NCI-H1694 treated with DMSO at 0.1 percent for 48 hours (cell line): ENCODE measurements around the gene ADRA2A.

ENCODE experiments used
- DNase-seq: peaks from one replicate; lab custom pipeline; 2025; lab: John Stamatoyannopoulos, UW

Gene ADRA2A

DNA sequence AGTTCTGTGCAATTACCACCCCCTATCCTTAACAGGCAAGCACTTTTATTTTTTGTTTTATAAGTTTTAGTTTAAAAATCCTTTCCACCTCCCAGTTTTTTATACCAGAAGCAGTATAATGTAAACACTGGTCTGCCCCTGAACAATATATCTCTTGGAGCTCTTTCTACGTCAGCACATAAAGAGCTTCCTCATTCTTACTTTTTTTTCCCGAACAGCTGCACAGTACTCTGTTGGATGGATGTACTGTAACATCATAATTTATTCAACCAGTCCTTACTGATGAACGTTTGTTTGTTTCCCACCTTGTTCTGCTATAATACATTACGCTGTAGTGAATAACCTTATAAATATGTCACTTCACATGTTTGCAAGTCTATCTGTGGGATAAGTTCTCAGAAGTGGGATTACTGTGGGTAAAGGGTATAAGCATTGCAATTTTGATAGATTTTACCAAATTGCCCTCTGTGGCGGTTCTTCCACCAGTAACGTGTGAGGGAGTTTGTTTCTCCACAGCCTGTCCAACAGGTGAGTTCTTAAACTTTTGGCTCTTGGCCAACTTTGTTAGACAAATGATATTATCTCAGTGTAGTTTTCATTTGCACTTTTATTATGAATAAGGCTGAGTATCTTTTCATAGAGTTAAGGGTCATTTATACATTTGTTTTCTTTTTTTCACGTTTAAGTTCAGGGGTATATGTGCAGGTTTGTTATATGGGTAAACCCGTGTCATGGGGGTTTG lies 32.8 kb downstream of the ADRA2A start:
- DNase-seq, result no peak

DNA sequence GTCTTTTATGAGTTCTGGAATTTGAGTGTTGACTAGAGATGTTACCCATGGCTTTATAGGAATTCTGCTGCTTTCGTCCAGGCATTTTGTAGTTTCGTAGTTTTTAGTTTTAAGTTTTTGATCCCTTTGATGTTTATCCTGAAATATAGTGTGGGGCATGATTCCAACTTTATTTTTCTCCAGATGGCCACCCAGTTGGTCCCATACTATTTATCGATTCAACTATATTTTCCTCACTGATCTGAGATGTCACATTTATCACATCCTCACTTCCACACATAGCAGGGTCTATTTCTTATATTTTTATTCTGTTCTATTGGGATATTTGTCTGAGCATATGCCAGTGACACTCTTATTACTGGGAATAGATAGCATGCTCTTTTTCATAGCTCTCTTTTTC lies 33.9 kb downstream of the ADRA2A start:
- no peak for DNase-seq

DNA sequence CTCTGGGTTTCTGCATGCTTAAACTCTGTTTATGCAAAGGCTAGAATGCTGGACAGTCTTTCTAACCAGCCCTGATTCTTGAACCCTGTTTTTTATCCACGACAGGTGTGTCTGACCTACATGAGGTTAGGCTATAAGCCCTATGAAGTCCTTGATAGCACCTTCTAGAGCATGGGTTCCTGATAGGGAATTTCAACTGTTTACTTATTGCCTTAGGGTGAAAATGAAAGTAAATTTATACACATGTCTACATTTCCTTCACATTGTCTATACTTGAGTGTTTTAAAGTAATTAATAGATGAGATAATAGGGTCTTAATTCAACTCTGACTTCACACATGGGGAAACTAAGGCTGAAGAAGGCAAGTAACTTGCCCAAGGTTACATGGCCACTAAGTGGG lies 35.5 kb downstream of the ADRA2A start:
- DNase-seq, result no peak

DNA sequence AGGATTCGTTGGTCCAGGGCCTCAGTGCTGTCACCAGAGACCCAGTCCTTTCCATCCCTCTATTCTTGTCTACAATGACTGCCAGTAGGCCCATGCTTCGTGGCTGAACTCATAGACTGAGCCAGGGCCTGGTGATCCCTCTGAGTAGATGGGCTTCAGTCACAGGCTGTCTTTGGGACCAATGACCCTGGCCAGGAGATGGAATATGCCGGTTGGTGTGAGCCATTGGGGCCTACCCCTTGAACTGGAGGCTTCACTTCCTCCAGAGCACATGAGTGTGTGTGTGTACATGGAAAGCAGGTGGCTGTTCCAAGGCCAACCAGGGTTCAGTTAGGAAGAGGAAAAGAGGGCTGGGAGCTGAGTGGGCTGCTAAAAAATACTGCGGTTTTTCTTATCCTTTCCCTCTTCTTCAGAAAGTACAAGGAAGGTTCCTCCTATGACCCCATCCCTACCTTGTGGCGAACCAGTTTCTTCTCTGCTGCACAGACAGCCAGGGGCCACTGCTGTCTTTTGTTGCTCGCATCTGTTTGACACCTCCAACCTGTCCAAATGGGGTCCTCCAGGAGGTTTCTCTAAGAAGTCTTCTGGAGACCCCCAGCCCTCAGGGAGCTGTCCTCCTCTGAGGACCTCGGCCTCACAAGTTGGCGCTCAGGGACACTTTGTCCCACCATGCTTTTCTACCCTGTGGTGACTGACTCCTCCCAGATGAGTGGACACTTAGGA lies 36.6 kb downstream of the ADRA2A start:
- DNase-seq, result no peak

DNA sequence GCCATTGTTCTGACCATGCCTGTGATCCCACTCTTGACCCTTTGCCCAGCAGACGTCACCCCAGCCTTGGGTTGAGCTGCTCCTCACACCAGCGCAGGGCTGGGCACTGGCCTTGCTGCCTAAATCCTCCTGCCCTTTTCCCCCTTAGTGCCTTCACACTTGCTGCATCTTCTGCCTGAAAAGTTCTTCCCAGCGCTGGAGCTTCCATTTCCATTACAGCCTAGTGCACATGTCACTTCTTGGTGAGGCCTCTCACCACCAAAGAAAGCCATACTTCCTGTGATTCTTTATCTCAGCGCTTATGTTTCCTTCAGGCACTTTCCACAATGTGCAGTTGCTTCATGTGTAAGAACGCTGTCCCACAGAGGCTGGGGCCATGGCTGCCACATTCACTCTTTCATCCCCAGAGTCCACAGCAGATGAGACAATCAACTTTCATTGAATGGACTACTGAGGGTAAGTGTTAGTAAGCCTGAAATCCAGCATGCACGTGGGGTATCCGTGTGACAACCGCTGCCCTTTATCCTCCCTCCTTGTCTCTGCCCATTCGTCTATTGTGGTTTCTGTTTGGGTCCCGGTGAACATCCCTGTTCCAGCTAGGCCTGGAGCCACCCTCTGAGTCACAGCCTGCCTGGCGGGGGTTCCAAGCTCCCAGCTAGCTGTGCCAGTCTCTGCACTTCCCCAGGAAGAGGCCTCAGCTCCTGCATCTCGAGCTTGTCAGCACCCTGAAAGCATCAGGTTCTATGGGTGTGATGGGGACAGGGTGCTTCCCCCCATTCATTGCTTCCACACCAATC lies 37.3 kb downstream of the ADRA2A start:
- DNase-seq, result no peak

DNA sequence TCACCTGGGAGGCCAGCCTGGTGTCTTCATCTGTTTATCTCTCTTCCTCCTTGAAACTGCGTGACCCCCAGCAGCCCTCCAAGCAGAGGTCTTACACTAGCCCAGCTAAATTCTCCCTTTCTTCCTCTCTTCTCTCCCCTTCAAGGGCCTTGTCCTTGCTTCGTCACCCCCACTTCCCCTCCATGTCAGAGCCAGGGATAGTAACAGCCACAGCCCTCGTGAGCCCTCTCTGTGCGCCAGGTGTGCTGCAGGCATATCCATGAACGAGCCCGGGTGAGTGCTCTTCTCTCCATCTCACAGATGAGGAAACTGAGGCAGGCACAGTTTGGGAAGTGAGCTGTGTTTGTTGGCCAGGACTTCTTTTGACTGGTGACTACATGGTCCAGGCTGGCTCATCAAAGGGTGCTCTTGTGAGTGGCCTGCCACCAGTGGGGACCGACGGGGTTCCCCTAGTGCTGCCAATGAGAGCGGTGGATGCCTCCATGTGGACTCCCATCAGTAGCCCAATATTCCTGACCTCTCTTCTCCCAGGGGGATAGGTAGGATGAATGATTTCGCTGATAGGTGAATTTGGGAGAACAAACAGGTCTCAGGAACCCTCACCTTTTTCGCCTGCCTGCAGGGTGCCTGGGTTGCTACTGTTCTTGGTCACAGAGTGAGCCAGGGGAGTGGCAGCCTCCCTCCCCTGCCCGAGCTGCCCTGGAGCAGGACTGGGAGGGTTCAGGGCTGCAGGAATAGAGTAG lies 38.1 kb downstream of the ADRA2A start:
- no peak for DNase-seq

DNA sequence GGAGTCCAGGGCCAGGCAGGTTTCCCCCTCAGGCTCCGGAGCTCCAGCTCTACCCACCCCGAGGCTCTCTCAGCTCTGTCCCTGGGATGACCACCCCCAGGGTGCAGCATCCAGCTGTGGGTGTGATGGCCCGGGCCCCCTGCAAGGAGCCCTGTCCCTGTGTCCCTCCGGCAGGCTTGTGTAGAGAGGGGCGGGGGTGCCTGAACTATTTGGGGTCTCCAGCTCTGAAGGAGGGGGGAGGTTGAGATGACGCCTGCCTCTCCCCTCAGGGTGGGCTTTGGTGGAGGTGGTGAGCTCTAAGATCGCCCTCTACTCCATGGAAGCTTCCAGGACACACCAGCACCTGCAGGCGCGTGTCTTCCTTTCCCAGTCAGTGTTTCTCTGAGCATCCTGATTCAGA lies 39.4 kb downstream of the ADRA2A start:
- DNase-seq, result no peak

DNA sequence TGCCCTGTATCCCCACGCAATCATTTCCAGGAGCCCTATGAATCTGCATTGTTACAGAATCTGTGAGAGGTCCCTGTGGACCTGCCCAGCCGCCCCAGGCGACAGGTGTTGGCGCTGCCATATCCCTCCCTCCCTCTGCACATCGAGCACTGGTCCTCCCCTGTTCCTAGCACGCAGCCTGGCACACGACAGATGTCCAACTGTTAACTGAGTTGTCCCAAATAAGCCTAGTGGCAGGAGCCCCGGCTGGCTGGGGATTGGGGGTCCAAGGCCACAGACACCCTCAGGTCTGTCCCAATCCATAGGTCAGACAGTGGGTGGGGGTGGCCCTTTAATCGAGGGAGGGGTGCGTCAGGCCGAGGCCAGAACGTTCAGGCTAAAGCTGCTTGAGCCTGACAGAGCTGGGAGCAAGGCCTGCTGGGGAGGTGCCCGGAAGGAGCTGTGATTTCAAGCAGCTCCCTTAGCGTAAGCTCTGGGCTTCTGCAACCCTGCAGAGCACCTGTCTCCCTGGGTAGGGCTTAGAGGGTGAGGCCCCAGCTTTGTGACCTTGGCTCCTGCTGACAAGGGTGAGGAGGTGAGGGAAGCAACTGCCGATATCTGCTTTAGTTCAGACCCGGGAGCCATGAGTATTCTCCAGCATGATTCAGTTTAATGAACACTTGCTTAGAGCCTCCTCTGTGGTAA lies 40.1 kb downstream of the ADRA2A start:
- no peak for DNase-seq

DNA sequence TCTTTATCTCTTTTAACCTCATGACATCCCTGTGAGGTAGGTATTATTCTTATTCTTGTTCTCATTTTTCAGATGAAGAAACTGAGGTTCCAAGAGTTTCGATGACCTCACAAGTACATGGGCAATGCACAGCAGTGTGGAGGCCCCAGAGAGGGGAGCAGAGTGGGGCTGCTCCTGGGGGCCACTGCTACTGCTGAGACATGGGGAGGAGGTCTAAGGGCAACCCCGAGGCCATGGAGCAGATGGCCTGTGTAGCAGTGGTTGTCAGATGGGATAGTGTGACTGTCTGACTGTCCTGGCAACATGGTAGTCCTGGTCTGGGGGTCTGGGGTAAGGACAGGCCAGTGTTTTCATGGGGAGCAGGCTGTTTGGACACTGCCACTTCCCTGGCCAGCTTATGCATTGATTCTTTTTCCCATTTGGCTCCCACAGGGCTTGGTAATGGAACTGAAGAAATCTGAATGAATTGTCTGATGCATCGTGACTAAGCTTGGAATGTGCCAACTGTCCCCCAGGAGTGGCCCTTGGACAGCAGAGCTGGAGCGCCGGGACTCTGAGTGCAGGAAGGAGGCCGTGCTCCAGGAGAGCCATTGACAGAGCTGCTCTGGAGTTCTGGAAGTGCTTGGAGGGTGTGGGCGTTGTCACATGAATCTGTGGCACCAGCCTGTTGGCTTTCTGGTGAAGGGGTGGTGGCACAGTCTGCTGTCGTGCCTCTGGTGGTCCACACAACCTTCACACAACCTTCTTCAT lies 40.9 kb downstream of the ADRA2A start:
- no peak for DNase-seq

DNA sequence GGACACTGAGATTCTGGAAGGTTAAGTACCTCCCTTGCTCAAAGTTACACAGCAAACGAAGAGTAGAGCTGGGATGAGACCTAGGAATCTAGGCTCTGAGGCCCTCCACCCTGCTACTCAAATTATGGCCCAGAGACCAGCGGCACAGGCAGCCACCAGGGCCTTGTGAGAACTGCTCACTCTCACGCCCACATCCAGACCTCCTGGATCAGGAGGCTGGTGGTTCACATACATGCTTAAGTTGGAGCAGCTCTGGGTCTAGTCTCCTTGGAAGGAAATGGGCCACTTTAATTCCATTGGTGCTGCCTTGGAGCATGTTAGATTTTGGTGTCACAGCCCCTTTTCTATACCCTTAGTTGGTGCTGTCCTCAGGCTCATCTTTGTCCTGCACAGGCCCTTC lies 41.9 kb downstream of the ADRA2A start:
- no peak for DNase-seq

DNA sequence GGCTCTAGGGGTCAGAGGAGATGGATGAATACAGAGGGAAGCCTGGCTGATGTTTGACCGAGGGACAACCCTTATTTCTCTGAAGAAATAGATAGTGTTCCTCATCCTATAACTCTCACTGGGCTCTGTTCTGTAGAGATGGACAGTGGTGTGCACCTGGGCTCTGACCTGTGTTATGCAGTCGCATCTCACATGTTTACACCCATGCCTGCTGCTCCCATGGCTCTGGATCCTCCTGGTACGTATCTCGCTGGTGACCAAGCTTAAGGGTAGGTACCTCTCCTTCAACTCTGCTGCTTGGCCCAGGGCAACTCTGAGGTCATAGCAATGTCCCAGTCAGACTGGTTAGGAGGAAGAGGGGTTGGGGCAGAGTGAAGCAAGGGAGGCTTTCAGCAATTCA lies 42.8 kb downstream of the ADRA2A start:
- DNase-seq, result no peak

DNA sequence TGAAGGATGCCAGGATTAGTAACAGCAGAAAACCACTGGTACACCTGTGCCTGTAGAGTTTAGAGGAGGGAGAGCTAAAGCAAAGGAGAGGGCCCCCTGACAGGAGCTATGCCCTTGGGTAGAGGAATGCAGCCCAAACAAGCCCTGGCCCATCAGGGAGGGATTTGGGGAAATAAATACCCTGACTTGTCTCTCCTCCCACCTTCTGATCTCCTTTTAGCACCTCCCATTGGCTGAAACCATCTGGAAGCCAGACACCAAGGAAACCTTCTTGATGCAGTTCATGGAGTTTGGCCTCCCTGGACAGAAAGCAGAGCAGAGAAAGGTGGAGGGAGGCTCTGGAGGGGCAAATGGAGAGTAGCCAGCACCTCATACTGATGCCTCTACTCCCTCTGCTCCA lies 45.3 kb downstream of the ADRA2A start:
- no peak for DNase-seq

DNA sequence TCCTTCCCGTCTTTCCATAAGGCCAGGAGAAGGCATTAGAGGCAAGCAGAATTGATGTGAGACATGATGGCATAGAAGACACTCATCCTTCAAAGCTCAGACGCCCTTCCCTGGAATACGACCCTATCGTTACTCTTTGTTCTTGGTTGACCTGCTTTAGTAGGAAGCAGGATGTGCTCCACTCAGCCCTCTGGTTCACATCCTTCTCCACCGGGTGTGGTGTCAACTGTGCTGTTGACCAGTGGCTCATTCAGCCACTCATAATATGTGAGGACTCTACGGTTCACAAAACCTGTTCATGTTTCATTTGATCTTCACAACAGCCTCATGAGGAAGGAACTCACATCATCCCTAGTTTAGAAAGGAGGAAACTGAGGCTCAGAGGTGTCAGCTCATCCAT lies 47.1 kb downstream of the ADRA2A start:
- no peak for DNase-seq

DNA sequence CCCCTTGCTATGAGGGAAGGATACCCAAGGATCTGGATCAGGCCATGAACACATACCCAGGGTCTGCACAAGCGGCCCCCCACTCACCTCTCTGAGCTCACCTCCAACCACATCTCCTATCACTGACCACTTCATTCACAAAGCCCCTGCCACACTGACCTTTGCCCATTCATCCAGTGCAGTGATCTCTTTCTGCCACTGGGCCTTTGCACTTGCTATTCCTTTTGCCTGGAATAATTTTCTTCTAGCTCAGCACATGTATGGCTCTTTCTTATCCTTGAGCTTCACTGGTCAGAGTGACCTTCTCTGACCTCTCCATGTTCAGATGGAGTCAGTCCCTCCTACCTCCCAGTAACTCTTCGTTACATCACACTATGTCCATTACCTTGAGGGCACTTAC lies 48.3 kb downstream of the ADRA2A start:
- no peak for DNase-seq

DNA sequence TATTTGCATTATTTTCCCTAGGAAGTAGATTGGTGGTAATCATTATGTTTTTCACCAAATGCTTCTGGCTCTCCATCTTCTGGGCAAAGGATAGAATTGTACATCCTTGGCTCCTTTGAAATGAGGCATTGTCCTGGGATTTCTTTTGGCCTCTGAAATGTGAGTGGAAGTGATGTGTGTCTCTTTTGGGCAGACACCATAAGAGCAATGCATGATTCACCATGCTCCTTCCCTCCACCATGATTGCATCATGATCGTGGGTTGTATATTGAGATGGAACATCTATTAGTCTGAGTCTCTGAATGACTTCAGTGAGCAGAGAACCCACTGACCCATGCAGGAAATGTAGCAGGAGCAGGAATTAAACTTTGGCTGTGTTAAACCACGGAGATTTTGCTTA lies 49.2 kb downstream of the ADRA2A start:
- DNase-seq, result no peak

DNA sequence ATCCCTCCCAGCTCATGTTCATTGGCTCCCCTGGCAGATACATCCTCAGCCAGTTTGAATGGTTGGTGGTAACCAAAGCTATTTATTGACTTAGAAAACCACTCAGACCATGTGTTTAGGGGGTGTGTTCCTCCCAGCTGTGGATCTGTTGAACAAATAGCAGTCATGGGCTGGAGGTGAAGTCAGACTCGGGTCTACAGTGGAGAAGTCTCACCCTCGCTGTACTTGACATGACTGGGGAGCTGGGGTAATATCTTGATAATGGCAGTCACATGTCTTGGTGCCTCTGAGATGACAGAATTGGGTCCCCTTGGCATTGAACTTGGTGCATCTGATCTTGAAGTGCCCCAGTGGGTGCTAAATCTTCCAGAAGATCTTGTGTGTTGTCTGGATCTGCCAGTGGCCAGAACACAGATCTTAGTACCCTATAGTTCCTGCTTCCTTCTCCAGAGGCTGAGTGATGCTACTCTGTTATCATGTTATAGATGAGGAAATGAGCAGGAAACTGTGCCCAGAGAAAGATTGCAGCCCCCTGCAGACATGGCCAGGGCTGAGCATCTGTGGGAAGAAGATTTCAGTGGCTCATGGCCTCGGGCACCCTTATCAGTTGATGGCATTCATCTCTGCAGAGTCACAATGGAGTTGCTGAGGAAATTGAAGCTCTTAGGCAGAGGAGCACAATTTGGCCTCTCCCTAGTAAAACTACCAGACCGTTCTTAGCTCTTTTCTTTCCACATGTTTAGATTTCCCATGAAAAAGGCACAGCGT lies 50.4 kb downstream of the ADRA2A start:
- DNase-seq, result no peak

DNA sequence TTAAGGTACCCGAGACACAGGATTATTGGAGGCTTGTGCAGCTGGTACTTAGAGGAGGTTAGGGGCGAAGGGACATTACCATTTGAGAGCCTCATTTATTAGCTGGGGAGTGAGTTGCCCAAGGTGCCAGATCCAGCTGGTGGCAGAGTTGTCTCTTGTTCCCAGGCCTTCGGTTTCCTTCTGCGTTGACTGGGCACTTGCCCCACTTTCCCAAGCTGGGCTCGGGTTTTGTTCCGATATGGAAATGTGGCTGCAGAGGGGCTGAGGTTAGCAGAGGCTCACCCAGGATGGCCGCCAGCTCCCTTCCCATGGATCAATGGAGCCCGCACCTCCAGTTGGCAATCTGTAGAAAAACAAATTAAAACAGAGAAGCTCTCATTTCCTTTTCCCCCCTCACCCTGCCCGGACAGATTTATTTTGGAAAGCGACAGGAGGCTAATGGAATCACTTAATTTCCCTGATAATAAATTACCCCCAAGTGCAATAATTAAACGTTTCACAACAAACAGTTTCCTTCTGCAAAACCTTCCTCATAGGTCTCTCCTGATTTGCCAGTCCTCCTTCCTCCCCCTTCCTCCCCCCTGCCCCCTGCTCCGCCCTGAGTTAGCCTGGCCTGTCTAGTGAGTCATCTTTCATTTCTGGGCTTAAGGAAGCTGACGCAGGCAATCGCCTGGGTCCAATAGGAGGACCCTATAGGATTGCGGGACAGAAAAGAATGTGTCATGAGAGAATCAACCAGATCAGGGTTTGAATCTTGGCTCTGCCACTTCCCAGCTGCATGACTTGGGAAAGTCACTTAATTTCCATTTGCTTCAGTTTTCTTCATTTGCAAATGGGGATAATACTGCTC lies 51.7 kb downstream of the ADRA2A start:
- no peak for DNase-seq

DNA sequence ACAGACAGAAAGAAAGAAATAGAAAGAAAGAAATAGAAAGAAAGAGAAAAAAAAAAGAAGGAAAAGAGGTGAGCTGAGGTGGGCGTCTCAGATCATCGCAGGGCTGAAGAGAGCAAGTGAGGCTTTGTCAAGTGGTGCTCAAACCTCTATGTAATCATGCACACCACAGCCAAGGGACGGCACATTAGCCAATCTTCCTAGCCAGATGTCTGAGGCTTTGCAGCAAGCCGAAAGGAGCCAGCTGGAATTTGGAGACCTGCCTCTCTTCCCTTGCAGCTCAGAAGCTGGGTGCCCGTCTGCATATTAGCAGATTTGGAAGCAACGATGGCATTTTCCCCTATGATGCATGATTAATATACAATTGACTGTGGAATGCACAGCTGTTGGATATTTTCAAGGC lies 52.5 kb downstream of the ADRA2A start:
- no peak for DNase-seq

DNA sequence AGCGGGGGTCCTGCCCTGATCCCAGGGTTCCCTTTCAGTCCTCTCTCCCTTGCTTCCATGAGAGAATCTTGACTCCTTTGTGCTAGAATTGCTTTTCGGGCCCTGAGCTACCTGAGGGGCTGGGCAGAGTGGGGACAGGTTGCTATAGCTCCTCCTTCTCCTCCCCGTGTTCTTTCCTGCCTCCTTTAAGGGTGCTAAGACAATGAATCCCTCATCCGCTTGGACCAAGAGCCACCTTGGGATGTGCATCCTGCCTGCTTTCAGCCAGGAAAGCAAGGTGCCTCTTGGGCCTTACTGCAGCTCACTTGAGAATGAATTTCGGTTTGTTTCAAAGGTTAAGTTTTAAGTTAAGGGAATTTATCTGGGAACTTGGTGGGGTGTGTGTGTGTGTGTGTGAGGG lies 53.6 kb downstream of the ADRA2A start:
- DNase-seq, result no peak
